ENCODE data around the gene SLC16A8. TPM values are rescaled to one million over a fixed set of nuclear protein-coding genes. Genes with fewer than 3 reads are reported as not detected.

Gene SLC16A8
- total RNA-seq, 1 donor: not detected

DNA sequence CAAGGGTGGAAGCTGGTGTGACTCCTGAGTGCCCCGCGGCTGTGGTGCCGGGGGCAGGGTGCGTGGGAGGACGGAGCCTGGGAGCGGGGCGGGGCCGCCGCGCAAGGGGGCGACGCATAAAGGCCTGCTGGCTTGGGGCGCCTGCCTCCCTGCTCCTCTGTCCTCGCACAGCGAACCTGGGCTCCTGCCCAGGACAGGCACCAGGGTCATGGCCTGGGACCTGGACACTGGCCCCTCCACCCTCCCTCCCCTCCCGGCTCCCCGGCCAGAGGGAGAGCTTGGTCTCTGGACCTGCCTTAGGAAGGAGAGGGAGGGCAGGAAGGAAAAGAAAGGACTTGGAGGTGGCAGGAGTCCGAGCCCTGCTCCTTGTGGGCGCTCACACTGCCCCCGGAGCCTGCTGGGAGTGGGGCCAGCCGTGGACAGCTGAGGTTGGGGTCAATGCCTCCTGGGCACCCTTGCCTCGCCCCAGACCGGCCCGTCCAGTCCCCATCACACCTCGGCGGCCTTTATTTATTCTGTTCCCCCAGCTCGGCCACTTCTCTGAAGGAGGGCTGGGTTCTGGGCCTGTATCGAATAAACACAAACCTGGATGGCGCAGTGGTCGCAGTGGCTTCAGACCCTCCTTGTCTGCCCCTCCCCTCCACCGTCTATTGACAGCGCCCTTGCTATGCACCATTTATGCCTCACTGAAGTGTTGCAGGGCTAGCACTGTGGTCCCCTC lies 8.7 kb downstream of the SLC16A8 start:
- no peaks in the 10 kb centered on the region for H3K4me1 ChIP-seq (ENCODE audit: insufficient read depth, low read length)
- no peak overlapping the region for H3K4me3 ChIP-seq (ENCODE audit: insufficient read depth, low read length)
- no peak overlapping the region for H3K4me2 ChIP-seq (ENCODE audit: insufficient read depth, low read length)
- H3K9me3 ChIP-seq (ENCODE audit: low read depth, low read length): no peaks in the 10 kb centered on the region
- H3K36me3 ChIP-seq (ENCODE audit: insufficient read depth, low read length): peaks cover 20% of the 10 kb centered on the region
- peak; percentile 62 for DNase-seq (ENCODE audit: insufficient read length, low spot score, missing footprints)
- no peaks in the 10 kb centered on the region for H3K79me2 ChIP-seq (ENCODE audit: insufficient read depth, low read length)
- peaks cover 2% of the 10 kb centered on the region for H3K27me3 ChIP-seq (ENCODE audit: insufficient read depth, low read length)
- no peak overlapping the region for H3K27ac ChIP-seq (ENCODE audit: low read depth, low read length)
- TF ChIP-seq, protein P1, sequence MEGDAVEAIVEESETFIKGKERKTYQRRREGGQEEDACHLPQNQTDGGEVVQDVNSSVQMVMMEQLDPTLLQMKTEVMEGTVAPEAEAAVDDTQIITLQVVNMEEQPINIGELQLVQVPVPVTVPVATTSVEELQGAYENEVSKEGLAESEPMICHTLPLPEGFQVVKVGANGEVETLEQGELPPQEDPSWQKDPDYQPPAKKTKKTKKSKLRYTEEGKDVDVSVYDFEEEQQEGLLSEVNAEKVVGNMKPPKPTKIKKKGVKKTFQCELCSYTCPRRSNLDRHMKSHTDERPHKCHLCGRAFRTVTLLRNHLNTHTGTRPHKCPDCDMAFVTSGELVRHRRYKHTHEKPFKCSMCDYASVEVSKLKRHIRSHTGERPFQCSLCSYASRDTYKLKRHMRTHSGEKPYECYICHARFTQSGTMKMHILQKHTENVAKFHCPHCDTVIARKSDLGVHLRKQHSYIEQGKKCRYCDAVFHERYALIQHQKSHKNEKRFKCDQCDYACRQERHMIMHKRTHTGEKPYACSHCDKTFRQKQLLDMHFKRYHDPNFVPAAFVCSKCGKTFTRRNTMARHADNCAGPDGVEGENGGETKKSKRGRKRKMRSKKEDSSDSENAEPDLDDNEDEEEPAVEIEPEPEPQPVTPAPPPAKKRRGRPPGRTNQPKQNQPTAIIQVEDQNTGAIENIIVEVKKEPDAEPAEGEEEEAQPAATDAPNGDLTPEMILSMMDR (IDR thresholded peaks at IDR 0.05; ENCODE audit: extremely low read depth, low read depth, low read length): no peak
- H4K20me1 ChIP-seq (ENCODE audit: insufficient read depth, low read length): no peaks in the 10 kb centered on the region
- H2AFZ ChIP-seq (ENCODE audit: low read length): no peak overlapping the region

DNA sequence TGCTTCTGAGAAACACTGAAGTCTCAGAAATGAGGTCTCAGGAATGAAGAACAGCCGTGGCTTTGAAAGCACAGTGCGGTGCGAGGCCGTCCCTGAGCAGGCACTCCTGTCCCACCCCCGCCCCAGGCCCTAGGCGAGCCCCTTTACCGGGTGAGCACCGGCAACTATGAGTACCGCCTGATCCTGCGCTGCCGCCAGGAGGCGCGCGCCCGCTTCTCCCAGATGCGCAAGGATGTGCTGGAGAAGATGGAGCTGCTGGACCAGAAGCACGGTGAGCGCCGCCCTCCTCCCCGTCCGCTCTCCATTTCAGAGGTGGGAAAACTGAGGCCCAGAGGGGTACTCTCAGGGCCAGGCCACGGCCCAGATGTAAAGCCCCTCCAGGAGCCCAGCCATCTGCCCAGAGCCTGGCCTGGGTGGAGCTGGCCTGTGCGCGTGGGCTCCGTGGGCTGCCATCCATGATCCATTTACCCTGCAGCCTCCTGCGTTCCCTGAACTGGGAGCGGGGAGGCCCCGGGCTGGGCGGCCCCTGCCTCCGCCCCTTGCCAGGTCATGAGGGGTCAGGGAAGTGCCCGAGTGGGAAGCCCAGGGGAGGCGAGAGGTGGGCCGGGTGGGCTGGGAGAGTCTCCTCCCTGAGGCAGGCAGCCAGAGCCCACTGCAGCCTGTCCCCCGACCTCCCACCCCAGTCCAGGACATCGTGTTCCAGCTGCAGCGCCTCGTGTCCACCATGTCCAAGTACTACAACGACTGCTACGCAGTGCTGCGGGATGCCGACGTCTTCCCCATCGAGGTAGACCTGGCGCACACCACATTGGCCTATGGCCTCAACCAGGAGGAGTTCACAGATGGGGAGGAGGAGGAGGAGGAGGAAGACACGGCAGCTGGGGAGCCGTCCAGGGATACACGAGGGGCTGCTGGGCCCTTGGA lies 9.5 kb downstream of the SLC16A8 start:
- Histone ChIP-seq H3K36me3 (ENCODE audit: insufficient read depth, low read length) (peaks cover 20% of the 10 kb centered on the region), H3K27ac (ENCODE audit: low read depth, low read length) (no peak overlapping the region), H4K20me1 (ENCODE audit: insufficient read depth, low read length) (no peaks in the 10 kb centered on the region), H3K27me3 (ENCODE audit: insufficient read depth, low read length) (no peaks in the 10 kb centered on the region), H3K79me2 (ENCODE audit: insufficient read depth, low read length) (no peaks in the 10 kb centered on the region), H3K9me3 (ENCODE audit: low read depth, low read length) (no peaks in the 10 kb centered on the region), H2AFZ (ENCODE audit: low read length) (no peak overlapping the region), H3K4me2 (ENCODE audit: insufficient read depth, low read length) (no peak overlapping the region), H3K4me1 (ENCODE audit: insufficient read depth, low read length) (no peaks in the 10 kb centered on the region), H3K4me3 (ENCODE audit: insufficient read depth, low read length) (no peak overlapping the region)
- peak; percentile 86 for DNase-seq (ENCODE audit: insufficient read length, low spot score, missing footprints)
- TF ChIP-seq, protein P1 (IDR thresholded peaks at IDR 0.05; ENCODE audit: extremely low read depth, low read depth, low read length): no peak

DNA sequence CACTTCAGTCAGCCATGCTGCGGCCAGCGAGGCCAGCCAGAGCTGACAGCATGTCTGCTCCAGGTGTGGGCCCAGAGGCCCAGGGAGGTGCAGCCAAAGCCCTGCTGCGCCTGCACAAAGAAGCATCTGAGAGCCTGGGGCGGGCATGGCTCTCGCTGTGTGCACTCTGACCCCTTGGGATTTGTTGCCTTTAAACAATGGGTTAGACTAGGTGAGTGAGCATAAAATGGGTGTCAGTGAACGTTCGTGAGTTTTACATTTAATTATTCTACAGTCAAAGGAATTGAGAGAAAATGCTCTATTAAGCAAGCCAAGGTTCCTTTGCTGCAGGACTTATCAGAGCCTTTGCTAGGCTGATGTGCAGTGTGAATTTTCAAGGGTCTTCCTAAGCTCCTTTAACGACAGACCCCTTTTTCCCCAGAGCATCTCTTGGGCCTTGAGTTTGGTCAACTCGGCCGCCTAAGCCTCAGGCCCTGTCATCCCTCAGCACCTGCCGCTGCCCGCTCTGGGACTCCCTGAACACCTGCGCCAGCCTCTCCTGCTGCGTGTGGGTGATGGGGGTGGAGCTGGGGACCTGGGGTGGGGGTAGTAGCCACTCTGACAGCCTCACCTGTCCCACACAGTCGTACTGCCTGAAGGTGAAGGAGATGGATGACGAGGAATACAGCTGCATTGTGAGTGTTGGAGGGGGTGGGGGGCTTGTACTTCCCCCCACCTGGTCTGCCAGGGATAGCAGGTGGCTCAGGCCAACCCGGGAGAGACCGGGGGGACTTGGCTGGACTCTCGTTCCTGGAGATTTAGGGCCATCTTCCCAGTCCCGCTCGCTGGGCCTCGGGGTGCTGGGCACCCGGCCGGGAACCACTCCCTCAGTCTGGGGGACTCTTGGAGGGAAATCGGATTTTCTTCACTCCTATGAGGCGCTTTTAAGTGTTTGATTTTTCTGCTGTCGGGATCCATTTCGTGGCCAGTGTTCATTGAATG lies 10.5 kb downstream of the SLC16A8 start:
- Histone ChIP-seq H2AFZ (ENCODE audit: low read length) (no peak overlapping the region), H3K4me2 (ENCODE audit: insufficient read depth, low read length) (no peak overlapping the region), H3K36me3 (ENCODE audit: insufficient read depth, low read length) (peaks cover 20% of the 10 kb centered on the region), H3K4me1 (ENCODE audit: insufficient read depth, low read length) (no peaks in the 10 kb centered on the region), H3K27me3 (ENCODE audit: insufficient read depth, low read length) (no peaks in the 10 kb centered on the region), H3K27ac (ENCODE audit: low read depth, low read length) (no peak overlapping the region), H3K79me2 (ENCODE audit: insufficient read depth, low read length) (no peaks in the 10 kb centered on the region), H4K20me1 (ENCODE audit: insufficient read depth, low read length) (no peaks in the 10 kb centered on the region), H3K4me3 (ENCODE audit: insufficient read depth, low read length) (no peak overlapping the region), H3K9me3 (ENCODE audit: low read depth, low read length) (no peaks in the 10 kb centered on the region)
- TF ChIP-seq, protein P1 (IDR thresholded peaks at IDR 0.05; ENCODE audit: extremely low read depth, low read depth, low read length): no peak
- peak; percentile 81 for DNase-seq (ENCODE audit: insufficient read length, low spot score, missing footprints)

Measured in osteoblast (primary cell).